Stimulated activated CD8-positive, alpha-beta memory T cell treated with anti-CD3 and anti-CD28 coated beads, Interleukin-7, amount 100 ng/mL, for 4 hours (primary cell): ENCODE results near the gene EEF1AKMT1.

Experiments used
- DNase-seq, 2 donors: peaks; one replicate each; pipeline ENCODE4 v3.0.0-alpha.2; 2020; ENCODE audit warnings: low read depth in 2 of 2

EEF1AKMT1 gene

GRCh38 chr13:20719783-20720182 lies 54.0 kb downstream of the EEF1AKMT1 start:
- DNase-seq, result no peak

GRCh38 chr13:20718958-20719566 lies 54.7 kb downstream of the EEF1AKMT1 start:
- no peak for DNase-seq

DNA sequence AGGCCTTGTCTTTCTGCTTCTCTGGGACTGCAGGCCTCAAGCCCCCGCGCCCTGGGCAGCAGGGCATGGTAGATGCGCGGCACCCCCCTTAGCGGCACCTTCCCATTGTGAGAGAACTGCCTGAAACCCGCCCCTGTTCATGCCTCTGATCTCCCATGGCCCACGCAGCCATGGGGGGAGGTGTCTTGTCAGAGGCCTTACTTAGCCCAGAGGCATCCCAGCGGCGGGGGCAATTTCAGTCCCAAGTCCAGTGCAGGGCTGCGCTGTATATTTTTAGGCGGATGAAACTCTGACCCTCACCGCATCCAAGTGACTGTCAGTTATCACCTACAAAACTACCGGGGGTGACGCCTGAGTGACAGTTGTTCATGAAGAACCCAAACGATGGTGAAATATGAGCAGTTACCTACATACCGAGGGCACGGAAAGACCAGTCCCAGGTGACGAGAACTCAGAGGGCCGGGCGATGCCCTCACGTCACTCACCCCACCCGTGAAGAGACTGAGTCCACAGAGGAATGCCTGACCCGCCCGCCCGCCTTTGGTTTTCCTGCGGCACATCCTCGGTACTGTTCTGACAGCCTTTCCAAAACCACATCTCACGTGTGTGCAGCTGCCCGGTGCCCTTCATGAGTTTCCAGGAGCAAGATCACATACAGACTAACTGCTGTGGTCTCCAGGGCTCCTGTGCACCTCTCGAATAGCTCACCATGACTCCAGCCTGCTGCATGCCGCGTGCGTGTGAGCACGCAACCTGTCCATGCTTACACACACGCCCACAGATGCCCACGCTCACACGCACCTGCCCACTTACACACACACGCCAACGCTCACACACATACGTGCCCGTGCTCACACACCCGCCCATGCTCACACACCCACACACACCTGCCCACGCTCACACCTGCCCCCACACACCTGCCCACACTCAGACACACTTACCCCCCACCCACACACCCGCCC lies 55.9 kb downstream of the EEF1AKMT1 start:
- DNase-seq, result no peak

DNA sequence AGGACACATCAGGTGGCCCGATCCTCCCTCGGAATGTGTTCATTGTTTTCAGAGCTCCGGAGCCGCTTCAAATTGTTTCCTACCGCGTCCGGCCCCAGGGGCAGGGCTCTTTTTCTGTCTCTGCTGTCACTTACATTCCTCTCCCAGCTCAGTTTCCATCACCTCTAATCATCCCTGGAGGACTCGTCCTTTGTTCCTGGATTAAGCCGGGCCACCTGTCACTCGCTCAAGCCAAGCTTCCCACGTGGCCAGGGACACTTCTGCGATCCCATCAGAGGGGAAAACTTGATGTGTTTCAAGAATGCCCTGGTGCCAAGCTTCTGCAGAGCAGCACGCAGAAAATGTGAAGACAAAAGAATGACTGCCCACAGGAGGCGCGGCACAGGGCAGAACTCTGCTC lies 56.8 kb downstream of the EEF1AKMT1 start:
- no peak for DNase-seq

DNA sequence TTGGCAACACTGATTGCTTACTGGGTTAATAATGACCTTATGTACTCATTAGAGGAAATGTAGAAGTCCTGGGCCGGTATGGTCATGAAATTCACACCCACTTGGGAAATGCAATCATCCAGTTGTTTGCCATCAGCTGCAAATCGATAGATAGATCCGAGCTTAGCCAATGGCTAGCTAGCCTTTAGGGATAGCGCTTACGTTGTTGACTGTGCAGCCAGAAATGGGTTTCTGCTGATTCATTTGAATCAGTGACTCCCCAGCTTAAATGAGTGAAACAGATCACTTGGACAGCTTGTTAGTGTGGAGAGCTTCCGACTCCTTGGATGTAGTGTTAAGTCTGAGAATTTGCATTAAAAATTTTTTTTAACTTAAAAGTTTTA lies 58.4 kb downstream of the EEF1AKMT1 start:
- DNase-seq, result no peak

- DNase-seq, result no peak
Measured at GRCh38 chr13:20714563-20715329, 59.0 kb downstream of the EEF1AKMT1 start.

- DNase-seq, result no peak
Measured at GRCh38 chr13:20714161-20714560, 59.6 kb downstream of the EEF1AKMT1 start.

- DNase-seq, result no peak
Measured at GRCh38 chr13:20713751-20714150, 60.0 kb downstream of the EEF1AKMT1 start.

DNA sequence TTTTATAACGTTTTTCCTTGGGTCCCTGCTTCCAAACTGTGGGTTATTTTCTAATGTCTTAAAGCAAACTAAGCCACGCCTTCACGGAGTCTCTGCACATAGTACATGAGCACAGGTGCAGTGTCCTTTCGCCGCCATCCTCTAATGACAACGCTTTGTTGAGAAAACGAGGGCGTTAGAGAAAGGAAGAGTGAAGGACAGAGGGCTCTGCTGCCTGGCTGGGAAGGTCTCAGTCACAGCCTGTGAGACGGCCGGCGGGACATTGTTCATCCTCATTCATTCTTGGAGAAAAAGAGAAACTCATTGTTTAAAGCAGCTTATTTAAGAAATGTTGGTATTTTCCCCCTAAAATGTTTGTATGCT lies 60.8 kb downstream of the EEF1AKMT1 start:
- no peak for DNase-seq

GRCh38 chr13:20711301-20712044 lies 62.3 kb downstream of the EEF1AKMT1 start:
- DNase-seq, result no peak

DNA sequence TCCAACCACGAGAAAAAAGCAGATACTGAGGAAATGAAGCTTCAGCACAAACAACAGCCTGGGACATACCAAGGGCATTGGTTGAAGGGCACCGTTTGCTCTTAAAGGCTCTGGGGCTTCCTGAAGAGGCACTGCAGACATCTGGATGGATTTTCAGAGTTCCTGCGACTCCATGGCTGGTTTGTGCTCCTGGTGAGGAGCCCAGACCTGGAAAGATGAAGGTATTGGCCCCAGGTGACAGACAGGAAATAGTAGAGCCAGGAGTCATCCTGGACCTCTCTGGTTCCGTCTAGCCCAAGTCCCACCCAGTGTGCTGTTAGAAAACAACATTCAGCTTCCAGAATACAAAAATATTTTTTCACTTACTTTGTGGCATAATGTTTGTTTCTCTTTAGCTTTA lies 64.0 kb downstream of the EEF1AKMT1 start:
- DNase-seq, result no peak

GRCh38 chr13:20709369-20709768 lies 64.4 kb downstream of the EEF1AKMT1 start:
- no peak for DNase-seq

GRCh38 chr13:20708216-20708615 lies 65.5 kb downstream of the EEF1AKMT1 start:
- DNase-seq, result no peak

DNA sequence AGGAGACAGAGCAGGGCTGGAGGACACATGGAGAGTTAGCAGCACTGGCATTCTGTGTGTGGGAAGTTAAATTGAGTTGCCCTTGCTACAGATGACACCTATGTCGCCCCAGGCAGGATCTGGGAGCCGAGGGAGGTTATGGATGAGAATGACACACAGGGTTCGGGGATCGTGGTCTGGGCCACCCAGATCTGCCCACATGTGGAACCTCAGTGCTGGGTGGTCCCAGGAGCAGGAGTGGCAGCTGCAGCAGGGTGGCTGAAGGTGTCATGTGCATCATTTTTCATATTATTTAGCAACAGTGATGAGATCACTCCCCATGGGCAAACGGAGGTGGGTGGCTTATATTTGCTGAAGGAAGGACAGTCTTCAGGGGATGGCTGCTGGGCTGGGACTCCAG lies 67.1 kb downstream of the EEF1AKMT1 start:
- DNase-seq, result no peak

GRCh38 chr13:20704459-20705069 lies 69.2 kb downstream of the EEF1AKMT1 start:
- DNase-seq, result no peak

DNA sequence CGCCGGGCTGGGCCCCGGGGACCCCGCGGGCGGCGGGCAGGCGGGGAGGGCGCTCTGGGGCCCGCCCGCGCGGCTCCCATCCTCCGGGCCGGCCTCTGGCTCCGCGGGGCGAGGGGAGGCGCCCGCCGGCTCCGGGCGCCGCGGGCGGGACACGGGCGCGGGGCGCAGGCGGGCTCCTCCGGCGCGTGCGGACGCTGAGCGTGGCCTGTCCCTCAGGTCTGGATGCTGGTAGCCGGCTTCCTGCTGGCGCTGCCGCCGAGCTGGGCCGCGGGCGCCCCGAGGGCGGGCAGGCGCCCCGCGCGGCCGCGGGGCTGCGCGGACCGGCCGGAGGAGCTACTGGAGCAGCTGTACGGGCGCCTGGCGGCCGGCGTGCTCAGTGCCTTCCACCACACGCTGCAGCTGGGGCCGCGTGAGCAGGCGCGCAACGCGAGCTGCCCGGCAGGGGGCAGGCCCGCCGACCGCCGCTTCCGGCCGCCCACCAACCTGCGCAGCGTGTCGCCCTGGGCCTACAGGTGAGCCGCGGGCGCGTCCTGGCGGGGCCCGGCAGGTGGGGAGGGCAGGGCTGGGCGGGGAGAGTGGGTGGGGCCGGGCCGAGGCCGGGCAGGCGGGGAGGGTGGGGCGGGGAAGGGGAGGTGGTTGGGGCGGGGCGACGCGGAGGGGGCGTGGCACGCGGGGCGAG lies 69.8 kb downstream of the EEF1AKMT1 start:
- DNase-seq, result peak; percentile 54 to 78

DNA sequence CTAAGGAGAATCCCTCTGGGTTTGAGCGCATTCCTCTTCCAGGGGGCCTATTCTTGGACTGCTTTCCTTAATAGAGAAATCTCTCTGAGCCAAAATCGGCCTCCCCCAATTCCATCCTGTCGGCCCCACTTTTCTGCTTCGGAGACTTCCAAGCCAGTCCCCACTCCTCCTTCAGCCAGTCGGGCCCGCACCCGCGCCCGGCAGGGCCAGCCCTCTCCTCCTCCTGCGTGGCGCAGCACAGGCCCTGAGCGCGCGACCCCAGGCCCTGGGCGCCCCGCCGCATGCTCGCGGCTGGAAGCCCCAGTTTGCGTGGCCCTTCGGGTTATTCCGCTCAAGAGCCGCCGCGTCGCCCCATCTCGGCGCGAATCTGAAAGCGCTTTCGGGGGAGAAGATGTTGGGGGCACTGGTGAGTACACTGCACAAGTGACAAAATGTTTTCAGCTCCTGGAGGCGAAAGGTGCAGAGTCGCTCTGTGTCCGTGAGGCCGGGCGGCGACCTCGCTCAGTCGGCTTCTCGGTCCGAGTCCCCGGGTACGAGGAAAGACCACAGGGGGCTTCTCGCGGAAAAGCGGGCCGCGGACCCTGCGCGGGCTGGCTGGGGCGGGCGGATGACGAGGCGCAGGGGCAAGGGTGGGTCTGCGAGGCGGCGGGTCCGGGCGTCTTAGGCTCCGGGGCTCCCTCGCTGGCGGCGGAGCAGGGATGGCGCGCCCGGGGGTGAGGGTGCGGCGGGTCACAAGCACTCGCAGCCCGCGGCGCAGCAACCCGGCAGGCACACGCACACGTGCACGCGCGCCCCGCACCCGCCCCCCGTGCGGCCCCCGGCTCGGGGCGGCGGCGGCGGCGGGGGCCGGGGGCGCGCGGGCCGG lies 70.6 kb downstream of the EEF1AKMT1 start, which contains the start of gene IL17D:
TSS of gene IL17D (plus strand) at position 785 of the 865 bp plus-strand sequence. CDS start 303 bp downstream, outside the sequence.
- peak; percentile 14 to 38 for DNase-seq

- DNase-seq, result no peak
Measured at GRCh38 chr13:20702530-20702914, 71.2 kb downstream of the EEF1AKMT1 start.

- no peak for DNase-seq
Measured at GRCh38 chr13:20701461-20701860, 72.3 kb downstream of the EEF1AKMT1 start.

- DNase-seq, result no peak
Measured at GRCh38 chr13:20700288-20700687, 73.5 kb downstream of the EEF1AKMT1 start.
